Measurements from ENCODE around the gene PDE2A. TPM values are rescaled to one million over a fixed set of nuclear protein-coding genes. Genes with fewer than 3 reads are reported as not detected.

Gene PDE2A
- total RNA-seq, 1 donor from 2014 or later, result 28.8 TPM

DNA sequence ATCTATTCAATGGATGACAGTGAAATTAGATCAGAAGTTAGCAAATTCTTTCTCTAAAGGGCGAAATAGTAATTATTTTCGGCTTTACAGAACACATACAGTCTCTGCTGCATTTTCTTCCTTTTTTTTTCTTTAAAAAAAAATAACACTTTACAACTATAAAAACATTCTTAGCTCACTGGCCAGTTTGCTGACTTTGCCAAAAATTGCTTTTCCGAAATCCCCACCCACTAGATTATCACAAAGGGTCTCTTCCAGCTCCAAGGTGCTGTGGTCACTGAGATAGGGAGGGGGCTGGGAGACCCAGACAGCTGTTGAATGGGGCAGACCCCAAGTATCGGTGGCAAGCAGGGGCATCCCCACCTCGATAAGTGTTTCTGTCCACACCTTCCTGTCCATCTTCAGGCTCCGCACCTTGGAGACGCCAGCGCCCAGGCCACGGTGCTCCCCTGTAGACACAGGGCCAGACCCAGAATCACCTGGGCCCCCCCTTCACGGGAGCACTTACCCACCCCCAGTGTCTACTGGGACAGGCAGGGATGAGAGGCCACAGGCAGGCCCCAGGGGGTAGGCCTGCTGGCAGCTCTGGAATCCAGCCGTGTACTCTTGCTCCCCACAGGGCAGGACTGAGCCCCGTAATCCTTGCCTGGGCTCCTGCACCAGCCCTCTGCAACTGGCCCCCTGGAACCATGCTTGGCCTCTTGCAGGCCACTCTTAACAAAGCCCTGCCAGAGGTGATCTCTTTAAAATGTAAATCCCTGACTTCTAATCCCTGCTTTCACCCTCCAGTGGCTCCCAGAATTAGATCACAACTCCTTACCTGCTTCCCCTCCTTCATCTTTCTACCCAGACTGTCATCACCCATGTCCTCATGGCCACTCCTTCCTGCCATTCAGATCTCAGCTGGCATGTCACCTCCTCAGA lies 31.5 kb upstream of the PDE2A start:
- DNase-seq (ENCODE audit: low spot score), result no peak
- intact Hi-C loops (cut with DNase I), result no loop called here

DNA sequence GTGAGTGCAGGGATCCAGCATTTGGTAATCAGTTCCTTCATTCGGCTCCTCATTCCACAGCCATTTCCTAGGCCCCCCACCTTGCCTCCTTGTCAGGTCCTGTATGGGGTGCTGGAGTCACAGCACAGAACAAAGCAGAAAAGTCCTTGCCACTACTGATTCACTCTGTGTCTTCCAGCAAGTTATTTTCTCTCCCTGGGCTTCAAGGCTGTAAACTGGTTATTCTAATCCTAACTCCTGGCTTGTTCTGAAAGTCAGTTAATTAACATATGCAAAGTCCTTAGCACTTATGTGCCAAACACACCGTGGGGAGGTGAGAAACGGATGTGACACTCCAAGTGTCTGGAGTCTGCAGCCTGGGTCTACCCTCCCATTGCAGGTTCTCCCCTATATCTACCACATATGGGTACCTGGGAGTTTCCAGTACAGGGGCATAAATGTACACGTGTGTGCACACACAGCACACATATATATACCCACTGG lies 30.6 kb upstream of the PDE2A start:
- intact Hi-C loops (cut with DNase I), result no loop called here
- no peak for DNase-seq (ENCODE audit: low spot score)

DNA sequence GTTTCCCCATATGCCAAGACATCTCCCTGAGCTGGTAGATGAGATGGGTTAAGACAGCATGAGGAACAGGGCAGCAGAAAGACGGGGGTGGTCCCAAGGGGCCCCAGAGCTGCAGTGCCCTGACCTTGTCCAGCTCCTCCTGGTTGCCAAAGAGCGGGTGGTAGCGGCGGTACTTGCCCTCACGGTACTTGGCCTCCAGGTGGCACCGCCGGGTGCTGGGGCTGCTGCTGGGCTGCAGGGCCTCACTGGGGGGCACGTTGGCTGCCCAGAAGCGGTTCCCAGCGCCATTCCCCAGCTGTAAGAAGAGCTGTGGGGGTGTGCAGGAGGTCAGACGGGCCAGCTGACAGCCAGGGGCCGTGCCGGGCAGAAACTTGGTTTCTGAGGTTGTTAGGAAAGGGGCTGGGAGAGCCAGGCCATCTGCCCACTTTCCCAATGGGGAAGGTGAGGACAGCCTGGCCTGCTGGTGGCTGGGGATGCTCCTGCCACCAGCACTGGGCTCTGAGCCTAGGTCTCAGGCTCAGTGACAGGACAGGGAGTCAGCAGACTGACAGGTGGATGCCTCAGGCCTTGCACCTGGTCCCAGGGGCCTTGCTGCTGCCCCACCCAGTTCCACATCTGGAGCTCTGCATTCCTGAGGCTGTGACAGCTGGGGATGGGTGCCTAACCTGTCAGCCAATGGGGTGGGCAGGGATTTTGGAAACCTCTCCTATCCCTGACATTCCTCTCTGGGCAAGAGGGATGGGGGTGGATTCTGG lies 30.0 kb upstream of the PDE2A start:
- intact Hi-C loops (cut with DNase I), result no loop called here
- no peak for DNase-seq (ENCODE audit: low spot score)

DNA sequence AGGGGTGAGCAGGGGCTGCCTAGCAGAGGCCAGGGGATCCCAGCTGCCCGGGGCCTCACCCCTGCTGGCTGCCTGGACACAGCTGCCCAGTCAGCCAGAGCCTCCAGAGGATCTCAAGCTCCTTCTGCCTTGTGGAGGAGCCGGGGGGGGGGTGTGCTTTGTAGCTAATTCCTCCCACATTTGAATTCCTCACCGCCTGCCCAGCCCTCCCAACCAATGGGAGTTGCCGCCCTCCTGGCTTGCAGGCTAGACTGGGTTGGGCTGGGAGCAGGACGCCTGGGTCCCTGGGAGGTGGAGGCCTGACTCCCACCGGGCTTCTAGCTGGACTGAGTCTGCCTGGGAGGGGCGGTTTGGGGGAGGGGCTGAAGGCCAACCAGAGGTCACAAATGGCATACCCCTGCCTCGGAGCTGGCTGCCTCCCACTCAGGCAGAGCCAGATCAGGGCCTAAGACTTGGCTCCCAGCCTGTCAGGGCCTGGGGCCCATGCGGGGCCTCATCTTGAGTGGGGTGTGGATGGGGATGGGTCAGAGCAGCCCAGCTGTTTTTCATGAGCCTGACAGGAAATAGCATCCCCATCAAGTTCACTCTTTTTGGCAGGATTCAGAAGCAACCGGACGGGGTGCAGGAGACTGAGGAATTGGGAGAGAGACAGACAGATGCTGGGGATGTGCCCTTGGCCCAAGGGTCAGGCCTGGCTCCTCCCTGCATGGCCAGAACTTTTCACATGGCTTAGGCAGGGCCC lies 29.2 kb upstream of the PDE2A start:
- intact Hi-C loops (cut with DNase I), result no loop called here
- no peak for DNase-seq (ENCODE audit: low spot score)

DNA sequence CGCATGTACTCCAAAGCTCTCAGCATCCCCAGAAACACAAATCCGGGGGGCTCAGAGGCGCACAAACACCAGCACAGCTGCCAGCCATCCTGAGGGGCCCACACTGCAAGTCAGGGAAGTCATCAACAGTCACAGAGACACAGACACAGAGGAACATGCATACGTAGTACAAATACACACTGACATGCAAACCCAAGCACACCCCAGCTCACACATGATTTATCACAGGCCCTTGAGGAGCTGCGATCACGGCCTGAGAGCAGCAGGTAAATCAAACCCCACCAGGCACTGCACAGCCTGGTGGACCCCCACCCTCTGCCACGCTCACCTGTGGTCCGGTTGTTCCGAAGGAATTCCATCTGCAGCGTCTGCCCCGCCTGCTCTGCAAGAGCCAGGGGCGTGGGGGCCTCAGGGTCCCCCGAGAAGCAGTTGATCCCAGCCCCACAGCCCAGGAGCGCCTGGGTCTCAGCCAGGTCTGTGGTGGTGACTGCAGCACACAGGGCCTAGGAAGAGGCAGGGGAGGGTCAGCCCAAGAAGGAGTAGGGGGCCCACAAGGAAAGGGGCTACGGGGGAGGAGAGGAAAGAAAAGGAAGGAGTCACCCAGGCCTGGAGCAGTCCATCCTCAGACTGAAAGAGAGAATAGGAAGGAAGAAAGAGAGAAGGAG lies 28.5 kb upstream of the PDE2A start:
- DNase-seq (ENCODE audit: low spot score), result no peak
- intact Hi-C loops (cut with DNase I), result no loop called here

DNA sequence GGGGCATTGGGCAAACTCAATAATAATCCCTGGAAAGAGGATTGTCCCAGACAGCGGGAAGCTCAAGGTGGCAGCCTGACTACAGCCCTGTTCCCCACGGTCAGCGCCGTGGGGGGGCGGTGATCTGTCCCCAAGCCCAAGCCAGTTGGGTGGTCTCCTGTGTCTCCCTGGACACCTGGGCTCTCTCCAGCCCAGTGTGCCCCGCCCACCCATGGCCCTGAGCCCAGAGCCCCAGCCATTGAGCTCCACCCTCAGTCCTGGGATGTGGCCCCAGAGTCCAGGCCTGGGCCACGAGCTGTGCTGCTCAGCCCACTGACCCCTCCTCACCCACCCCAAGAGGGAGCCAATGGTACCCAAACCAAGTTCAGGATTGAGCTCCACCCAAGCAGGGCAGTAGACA lies 27.9 kb upstream of the PDE2A start:
- DNase-seq (ENCODE audit: low spot score), result no peak
- intact Hi-C loops (cut with DNase I), result no loop called here

DNA sequence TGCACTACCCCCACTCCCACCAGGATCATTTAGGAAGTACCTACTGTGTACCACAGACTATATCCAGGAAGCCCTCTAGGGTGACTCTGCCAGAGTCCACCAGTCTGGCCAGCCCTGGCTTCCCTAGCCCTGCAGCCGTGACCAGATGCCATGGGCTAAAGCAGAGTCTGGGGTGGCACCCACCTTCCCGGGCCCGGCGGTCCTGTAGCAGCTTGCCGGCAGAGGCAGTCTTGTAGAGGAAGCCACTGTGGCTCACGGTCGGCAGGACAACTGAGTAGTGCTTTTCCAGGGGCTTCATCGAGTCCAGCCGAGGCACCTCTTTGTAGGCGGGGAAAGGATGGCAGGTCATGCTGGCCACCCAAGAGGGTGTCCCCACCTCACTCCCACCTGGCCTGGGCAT lies 27.2 kb upstream of the PDE2A start:
- intact Hi-C loops (cut with DNase I), result no loop called here
- no peak for DNase-seq (ENCODE audit: low spot score)

DNA sequence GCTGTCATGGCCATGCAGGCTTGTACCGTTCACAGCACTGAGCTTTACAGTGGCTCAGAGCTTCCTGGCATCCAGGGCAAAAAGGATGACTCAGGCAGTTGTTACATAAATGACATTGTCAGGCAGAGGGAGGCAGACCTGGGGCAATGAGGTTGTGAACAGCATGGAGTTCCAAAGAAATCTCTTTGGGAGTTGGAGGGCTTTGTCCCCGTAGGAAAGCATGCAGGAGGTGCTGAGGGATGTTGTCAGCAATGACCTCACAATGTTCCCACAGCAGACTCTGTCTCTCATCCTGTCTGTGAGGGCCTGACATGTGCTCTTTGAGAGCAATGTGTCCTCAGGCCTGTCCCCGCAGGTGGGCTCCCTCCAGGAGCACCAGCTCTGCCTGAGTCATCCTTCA lies 25.9 kb upstream of the PDE2A start:
- no peak for DNase-seq (ENCODE audit: low spot score)
- intact Hi-C loops (cut with DNase I), result no loop called here

DNA sequence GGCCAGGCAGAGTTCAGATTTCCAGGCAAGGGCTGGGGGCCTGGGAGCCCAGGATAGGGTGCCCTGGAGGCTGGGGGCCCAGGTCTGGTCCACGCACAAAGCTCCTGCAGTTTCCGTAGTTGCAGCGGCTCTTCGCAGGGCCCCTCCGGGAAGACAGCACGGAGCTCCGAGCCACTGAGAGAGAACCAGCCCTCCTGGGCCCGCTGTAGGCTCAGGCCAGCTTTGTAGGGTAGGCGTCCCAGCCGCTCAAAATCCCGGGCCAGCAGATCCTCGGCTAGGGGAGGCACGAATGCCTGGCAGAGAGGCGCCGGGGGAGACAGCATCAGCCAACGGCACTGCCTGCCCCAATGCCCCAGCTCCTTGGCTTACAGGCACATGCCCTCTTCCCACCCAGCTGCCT lies 23.6 kb upstream of the PDE2A start:
- no peak for DNase-seq (ENCODE audit: low spot score)
- intact Hi-C loops (cut with DNase I), result no loop called here

DNA sequence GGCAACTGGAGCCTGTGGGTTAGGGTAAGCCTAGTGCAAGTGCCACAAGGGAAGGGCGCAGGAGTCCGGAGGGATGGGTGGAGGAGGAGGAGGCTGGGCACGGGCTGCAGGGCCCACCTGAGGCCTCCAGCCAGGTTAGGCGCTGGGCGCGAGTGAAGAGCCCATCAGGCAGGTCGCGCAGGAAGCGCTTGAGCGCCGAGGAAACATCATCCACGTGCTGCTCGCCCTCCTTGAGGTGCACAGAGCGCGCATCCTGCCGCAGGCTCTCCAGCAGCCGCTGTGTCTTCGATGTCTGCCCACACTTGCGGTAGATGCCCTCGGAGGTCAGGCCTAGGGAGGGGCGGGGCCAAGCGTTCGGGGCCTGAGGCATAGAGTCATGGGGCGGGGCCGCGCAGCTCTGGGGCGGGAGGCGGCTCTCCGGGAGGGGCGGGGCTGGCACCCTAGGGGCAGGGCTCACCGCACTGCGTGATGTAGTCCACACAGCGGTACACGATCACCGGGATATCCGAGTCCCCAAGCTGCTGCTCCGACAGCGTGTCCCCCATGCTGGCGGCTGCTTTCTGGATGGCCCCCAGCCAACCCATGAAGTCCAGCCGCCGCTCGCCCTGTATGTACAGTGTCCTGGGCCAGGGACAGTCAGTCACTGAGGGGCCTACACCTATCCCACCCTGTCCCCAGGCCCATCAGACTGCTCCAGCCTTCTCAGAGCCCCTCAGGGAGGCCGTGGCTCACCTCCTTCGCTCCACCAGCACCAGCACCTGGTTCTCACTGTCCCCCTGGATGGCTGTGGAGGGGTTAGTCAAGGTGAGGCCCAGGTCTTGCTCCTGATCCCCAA lies 22.9 kb upstream of the PDE2A start:
- intact Hi-C loops (cut with DNase I), result no loop called here
- no peak for DNase-seq (ENCODE audit: low spot score)

DNA sequence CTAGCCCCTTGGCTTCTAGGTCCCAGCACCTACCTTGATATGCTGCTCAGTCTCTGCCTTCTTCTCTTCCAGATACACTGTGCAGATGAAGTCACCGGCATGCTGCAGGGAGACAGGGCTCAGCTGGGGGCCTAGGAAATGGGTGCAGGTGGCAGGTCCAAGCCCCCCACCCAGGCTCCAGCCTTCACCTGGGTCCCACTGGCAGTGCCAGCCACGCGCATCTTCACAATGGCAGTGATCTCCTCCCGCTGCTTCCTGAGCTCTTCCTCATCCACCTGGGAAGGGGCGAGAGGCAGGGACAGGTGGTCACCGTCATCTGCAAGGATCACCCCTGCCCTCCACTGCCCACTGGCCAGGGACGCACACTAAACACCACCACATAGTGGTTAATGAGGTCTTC lies 21.1 kb upstream of the PDE2A start:
- DNase-seq (ENCODE audit: low spot score), result no peak
- intact Hi-C loops (cut with DNase I), result no loop called here

DNA sequence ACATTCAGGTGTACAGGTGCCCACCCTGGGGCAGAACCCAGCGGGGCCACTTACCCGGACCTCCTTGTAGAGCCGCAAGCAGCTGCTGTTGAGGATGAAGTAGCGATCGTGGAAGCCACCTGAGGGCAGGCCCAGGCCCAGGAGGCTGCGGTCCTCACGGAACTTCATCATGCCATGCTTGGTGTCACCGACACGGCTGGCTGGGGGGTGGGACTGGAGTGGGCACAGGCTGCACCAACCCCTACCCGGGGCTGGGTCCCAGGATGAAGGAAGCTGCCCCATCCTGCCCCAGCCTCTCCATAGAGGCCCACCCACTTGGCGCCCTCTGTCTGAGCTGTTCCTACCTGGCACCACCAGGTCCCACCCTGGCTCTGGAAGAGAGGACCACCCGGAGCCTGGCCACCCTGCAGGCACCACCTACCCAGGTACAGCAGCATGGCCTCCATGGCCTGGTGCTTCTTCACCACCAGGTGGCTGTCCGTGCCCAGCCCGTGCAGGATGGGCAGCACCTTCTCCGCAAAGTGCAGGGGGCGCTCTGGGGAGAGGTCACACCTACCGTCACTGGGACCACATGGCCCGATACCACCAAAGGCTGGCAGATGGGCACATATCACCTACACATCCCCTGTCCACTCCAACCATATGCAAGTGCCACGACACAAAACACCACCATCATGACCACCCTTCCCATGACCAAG lies 19.2 kb upstream of the PDE2A start:
- intact Hi-C loops (cut with DNase I), result no loop called here
- no peak for DNase-seq (ENCODE audit: low spot score)

DNA sequence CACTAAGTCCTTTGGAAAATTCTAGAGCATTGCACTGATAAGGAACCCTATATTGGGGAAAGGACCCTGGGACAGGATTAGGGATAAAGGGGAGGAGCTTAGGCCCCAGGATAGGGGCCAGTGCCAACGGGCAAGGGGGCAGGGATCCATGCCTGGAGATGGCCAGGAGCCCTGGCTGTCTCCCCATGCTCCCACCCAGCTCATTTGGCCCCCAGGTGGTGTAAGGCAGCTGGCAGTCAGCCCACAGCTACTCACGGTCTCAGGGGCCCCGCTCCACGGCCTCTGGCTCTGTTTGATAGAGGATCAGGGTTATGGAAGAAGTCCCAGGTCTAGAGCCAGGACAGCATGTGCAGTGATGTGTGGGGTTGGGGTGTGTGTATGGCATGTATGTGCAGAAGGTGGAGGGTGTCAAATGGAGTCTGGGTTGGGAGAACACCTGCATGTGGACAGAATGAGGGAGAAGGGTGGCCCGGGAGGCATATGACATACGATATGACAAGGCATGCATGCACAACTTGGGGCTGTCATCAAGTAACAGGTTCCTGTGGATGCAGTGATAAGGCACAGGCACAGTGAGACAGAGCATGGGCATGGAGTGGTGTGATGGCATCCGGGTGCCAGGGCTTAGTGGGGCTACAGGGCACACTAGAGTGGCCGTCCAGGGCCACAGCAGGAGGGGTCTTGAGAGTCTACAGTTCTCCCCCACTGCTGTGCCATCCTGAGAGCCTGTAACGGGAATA lies 18.4 kb upstream of the PDE2A start:
- intact Hi-C loops (cut with DNase I), result no loop called here
- no peak for DNase-seq (ENCODE audit: low spot score)

DNA sequence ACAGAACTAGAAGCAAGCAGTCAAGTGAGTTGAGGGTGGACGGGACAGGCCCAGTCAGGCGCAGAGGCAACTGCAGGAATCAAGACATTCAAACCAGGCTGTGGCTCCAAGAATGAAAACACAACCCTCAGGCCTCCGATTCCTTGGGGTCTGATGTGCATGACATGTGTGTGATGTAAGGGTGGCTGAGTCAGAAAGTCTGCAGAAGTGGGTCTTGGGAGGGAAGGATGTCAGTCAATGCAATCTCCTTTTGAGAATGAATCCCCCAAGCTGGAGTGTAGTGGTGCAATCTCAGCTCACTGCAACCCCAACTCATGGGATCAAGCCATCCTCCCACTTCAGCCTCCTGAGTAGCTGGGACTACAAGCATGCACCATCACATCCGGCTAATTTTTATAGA lies 15.9 kb upstream of the PDE2A start:
- intact Hi-C loops (cut with DNase I), result no loop called here
- no peak for DNase-seq (ENCODE audit: low spot score)

DNA sequence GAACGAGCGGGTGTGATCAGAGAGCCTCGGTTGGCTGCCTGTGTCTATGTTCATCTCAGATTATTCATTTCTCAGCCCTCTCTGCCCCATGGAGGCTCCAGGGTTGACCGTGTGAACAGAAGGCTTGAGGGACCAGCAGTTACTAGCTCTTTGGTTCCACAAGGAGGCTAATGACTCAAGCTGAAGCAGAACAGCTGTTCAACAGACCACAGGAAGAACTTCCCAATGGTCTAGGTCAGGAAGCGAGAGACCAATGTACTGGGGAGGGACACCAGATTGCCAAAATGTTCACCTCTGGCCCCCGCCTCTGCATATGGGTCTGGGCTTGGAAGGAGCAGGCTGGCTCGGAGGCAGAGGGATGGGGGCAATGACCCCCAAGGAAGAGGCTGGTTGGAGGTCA lies 14.7 kb upstream of the PDE2A start:
- intact Hi-C loops (cut with DNase I), result no loop called here
- no peak for DNase-seq (ENCODE audit: low spot score)

DNA sequence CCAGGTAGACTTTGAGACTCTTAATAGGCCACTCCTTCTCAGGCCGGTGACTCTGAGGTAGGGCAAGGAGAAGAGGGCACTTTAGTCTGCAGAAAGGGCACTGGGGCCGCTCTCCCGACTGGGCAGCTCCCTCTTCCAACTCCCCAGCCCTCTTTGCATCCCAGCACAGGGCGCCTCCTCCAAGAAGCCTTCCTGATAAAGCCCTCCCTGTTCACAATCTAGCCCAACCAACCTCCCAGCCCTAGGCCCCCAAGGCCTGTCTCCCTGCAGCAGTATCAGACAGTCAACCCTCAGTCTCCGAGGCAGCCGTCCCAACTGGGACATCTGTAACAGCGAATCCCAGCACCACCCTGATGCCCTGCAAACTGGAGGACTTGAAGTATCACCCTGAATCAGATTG lies 14.3 kb upstream of the PDE2A start:
- no peak for DNase-seq (ENCODE audit: low spot score)
- intact Hi-C loops (cut with DNase I), result no loop called here

DNA sequence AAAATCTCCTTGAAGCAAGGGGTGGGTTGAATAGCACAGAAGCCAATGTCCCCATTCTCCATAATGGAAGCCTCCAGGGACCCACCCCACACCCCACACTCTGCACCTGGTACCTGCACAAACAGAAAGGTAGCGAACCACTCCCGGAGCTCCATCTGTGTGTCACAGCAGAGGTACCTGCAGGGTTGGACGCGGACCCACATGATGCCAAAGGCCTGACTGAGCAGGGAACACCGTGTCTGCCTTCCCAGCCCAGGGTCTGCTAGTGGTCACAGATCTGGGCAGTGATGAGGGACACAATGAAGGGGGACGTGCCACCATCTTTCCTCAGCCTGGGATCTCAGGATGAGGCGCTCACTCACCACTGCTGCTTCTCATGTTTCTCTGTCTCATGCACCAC lies 13.1 kb upstream of the PDE2A start:
- DNase-seq (ENCODE audit: low spot score), result no peak
- intact Hi-C loops (cut with DNase I), result no loop called here

Measured in cardiac septum (tissue), 1 donor.